ENCODE results near the gene LRGUK.
"Not testable (repeated sequence)": the region's sequence is repeated elsewhere in the genome, so short reads cannot be mapped to it uniquely, and the experiment has no call there.

LRGUK gene

GRCh38 chr7:134187893-134188292 is 60.8 kb downstream of the LRGUK start:
- DNase-seq (ENCODE audit: low spot score): no peak

GRCh38 chr7:134188311-134188710 is 61.2 kb downstream of the LRGUK start:
- DNase-seq (ENCODE audit: low spot score): no peak

DNA sequence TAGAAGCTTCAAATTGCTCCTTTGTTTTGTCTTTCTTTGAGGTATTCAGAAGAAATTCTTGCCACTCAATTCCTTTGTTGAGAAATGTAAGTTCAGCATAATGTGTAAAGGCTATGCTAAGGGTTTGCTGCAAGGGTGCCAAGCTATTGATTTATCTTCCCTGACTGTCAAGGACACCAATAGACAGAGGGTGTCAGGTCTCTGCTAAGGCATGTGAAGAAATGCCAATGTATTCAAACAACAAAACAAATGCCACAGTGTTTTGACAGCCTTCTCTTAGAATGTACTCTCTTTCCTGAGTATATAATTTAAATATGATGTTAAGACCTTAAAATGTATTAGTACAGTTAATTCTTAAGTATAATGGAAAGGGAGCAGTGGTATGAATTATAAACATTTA is 62.4 kb downstream of the LRGUK start:
- DNase-seq (ENCODE audit: low spot score): no peak

DNA sequence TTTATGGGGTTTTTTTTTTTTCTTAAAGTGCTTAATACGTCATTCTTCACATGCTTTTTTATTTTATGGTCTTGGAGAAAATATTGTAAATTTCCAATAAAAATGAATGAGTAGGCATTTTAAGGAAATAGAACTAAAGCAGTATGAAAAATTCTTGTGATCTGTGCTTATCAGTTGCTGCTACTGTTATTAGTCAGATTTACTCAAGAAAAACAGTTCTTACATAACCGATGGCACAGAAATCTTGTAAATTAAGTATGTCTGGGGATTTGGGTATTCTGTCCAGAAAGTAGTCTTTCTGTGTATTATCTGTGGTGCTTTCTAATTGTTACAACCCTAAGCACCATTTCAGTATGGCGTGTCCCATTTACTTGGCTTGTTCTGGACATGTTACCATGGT is 64.7 kb downstream of the LRGUK start:
- DNase-seq (ENCODE audit: low spot score): no peak

GRCh38 chr7:134193240-134193639 is 66.1 kb downstream of the LRGUK start:
- DNase-seq (ENCODE audit: low spot score): no peak

- DNase-seq (ENCODE audit: low spot score): no peak
Observed at GRCh38 chr7:134195252-134195651, 68.1 kb downstream of the LRGUK start.

- DNase-seq (ENCODE audit: low spot score): no peak
Observed at GRCh38 chr7:134196439-134196838, 69.3 kb downstream of the LRGUK start.

GRCh38 chr7:134197345-134197744 is 70.2 kb downstream of the LRGUK start:
- no peak for DNase-seq (ENCODE audit: low spot score)

- no peak for DNase-seq (ENCODE audit: low spot score)
Observed at GRCh38 chr7:134200970-134201369, 73.8 kb downstream of the LRGUK start.

DNA sequence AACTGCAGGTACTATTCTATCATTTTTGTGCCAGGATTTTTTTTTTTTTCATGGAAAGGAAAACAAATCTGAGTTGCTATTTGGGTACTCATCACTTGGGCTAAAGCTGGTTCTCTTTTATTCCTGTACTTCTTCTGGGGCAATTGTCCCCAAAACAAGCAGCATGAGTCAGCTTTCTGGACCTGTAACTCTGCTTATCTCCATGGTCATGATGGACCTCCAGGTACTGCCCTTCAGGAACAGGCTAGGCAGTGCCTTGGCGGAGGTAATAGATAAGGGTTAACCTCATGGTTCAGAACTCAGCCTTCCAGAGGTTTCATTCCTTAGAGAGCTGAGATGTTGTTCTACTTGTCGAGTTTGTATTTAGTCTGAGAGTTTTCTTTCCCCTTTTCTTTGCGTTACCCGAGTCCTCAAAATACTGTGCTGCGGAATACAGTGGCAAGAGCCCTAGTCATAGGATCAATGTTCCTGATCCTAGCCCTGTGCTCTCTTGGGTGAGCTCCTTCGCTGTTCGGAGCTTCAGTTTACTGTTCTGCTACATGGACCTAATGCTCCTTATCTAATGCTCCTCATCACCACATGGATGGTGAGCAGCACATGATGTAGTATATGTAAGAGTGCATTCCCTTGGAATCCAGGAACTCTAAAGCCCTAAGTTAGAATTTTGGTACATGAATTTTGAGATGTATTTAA is 74.6 kb downstream of the LRGUK start:
- DNase-seq (ENCODE audit: low spot score): no peak

DNA sequence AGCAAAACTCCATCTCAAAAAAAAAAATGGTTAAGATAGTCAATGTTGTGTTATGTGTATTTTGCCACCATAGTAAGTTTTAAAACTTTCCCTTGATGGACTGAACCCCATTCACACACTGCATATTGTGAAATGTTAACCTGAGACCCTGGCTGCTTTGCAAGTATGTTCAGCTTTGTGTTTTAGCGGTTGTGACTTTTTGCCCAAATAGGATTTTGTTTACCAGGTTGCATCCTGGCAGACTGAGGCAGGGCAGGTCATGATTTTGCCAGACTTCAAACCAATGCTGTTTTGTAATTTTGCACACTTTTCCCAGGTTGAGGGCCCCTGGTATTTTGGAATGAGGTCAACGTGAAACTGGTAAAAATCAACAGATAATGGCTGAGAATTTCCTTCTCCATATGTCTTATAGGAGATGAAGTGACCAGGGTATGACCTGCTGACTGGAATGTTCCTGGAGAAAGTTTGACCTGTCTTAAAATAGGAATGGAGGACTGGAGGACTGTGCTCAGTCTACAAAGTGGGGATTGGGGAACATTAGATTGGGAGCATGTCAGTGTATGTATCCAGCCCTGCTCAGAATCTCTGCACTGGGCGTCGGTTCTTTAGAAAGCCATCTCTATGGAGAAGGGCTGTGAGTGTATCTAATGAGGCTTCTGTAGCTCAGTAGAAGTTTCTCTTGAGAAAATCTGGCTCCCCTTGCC is 76.2 kb downstream of the LRGUK start:
- no peak for DNase-seq (ENCODE audit: low spot score)

DNA sequence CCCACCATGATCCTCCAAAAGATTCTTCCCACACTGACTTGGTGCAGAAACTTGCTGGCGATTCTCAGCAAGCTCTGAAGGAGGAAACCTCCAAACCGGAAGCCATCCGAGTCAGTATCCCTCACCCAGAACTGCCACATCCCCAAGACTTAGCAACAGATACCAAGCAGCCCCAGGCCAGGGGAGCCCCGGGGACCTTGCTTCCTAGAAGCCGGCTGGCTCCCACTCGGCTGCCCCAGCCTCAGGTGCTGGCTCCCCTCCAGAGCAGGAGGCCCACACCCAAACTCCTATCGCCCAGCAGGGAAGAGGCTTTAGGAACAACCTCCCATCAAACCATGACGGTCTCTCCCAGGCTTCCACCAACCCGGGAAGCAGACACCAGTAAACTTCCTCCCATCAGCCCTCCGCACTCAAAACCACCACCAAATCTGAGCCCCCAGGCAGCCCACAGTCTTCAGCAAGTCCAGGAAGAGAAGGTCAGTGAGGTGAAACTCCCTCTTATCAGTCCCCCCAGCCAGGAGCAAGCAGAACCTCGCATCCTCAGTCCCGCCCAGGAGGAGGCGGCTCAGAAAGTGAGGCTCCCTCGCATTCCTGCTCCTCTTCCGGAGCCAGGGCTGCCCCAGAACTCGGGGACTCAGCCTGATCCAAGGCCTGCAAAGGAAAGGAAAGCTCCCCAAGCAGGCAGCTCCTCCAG is 82.3 kb downstream of the LRGUK start:
- DNase-seq (ENCODE audit: low spot score): no peak

DNA sequence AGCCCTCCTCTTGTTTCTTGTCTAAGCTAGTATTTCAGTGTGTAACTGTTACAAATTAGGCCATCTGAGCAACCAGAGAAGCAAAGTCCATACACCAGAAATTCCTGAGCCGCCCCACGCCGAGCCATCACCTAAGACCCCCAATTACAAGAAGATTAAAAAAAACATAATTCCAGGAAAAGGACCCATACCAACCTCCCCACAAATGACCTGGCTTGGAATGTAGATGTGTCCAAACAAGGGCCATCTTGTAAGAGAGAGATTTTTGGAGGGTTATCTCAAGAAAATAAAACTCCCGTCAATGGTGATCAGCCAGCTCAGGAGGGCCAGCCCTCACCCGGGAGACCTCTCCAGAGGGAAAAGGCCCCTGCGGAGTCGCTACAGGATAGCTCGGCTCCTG is 83.1 kb downstream of the LRGUK start:
- no peak for DNase-seq (ENCODE audit: low spot score)

DNA sequence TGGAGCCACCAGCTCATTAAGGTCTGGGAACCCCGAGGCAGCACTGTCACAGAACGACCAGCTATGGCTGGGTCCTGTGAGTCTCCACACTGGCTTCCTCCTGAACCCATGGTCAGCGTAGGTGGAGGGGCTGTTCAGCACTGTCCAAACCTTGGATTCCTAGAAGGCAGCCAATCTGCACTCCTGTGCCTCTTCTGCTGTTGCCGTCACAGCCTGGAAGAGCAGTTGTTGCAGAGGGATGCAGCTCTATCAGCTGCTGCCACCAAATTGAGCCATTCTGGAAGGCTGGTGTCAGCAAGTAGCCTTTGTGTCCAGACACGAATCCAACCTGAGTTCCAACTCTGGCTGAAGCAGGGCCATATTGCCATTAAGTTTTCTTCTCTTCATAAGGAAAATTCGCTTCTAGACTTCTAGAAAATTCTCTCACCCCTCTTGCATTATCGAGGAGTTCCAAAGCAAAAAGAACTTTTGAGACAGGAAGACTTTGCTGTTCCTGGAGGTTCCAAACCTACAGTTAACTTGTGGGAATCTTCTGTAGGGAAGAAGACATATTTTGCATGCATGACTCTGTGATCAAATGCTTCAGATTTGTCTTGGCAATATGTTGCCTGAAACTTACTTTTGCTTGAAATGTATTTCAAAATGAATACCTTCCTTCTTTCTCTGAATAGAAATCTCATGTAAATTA is 84.0 kb downstream of the LRGUK start:
- DNase-seq (ENCODE audit: low spot score): no peak

DNA sequence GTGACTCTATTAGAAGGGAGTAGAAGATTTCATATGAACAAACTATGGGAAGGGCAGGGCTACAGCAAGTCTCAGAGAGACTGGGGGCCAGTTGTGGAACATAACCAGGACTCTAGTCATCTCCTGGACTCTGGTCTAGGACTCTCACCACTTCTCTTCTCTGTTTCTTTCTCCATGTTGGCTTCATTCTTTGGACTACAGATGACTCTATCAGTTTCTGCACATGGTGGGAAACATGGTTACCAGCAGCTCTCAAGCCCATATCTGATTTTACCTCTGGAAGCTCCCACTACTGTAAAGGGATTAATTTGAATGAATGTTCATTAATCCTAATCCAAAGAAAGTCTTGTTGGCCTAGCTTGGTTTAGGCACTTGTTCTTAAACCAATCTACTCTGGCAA is 84.7 kb downstream of the LRGUK start:
- DNase-seq (ENCODE audit: low spot score): no peak

DNA sequence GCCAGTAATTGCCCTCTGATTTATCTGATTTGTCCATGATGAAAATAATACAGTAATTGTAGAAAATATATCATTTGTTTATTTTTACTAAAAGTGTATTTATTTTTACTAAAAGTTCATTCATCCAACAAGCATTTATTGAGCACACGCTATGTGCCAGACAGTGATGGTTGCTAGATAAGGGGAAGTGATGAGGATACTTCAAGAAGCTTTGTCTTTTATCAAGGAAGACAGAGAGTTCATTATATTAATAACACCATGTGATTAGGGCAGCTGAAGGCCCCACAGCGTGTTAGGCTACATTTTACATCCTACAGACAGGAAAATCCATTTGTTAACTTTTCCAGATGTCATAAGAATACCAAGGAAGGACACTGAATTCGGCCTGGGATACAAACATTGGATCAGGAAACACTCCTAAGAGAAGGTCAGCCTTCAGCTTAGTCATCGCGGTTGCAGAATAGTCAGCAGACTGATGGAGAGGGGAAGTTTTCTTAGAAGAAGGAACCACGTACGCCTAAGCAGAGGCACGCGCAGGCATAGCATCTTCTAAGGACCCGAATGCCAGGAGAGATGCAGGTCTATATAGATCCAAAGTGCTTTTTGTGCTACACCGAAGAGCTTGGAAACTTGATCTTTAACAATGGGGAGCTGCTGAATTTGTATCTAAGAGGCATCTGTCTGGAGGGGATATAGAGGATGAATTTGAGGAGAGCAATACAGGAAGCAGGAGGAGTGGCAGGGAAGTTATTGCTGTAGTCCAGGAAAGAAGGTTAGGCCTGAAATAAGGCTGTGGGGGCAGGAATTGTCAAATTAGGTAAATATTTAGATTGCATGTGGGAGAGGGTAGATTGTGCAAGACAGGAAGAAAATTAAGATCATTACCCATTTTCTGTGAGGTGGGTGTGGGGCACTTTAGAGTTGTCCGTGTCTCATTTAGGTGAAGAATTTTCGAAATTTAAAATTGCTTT is 85.7 kb downstream of the LRGUK start:
- DNase-seq (ENCODE audit: low spot score): no peak

DNA sequence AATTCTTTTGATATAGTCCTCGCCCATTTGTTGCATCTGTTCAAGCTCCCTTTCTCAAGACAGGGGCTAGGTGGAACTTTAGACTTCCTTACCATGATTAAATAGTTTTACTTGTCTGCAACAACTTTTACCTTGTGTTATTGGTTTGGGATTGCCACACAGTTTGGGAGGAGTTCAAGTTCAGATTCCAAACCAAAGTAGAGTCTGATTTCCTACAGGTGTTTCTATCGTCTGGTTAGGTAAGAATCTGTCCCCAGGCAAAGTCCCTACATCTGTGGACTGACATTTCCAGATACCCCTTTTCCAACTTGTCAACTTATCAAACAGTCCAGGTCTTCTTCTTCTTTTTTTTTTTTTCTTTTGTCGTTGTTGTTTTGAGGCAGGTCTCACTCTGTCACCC is 93.1 kb downstream of the LRGUK start:
- DNase-seq (ENCODE audit: low spot score): no peak

DNA sequence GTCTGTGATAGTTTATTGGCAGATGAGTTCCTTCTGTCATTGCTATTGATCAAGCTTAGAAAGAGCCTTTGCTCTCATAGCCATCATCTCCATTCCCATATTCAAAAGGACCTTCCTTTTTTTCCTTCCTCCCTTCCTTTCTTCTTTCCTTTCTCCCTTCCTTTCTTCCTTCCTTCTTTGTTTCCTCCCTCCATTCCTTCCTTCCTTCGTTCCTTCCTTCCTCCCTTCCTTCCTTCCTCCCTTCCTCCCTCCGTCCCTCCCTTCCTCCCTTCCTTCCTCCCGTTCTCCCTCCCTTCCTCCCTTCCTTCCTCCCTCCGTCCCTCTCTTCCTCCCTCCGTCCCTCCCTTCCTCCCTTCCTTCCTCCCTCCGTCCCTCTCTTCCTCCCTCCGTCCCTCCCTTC is 104.2 kb downstream of the LRGUK start:
- not testable (repeated sequence) for DNase-seq (ENCODE audit: low spot score)

- DNase-seq (ENCODE audit: low spot score): no peak
Observed at GRCh38 chr7:134234216-134234615, 107.1 kb downstream of the LRGUK start.

DNA sequence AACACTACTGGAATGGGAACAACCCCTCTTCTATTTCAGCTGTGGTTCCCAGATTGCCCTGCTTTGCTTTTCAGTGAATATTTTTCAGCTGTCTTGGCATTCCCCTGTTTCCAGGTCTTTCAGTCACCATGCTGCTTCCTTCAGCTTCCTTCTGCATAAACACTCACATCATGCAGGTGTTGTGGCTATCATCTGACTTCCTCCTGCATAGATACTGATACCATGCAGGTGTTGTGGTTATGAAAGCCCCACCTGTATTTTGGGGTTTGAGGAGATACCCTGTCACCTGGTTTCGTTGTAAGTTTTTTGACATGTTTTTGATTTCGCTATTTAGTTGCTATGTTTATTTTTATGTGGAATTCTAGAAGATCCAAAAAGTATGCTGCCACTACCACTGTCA is 118.1 kb downstream of the LRGUK start:
- DNase-seq (ENCODE audit: low spot score): no peak

GRCh38 chr7:134246347-134246746 is 119.2 kb downstream of the LRGUK start:
- DNase-seq (ENCODE audit: low spot score): no peak

- no peak for DNase-seq (ENCODE audit: low spot score)
Observed at GRCh38 chr7:134246761-134247160, 119.6 kb downstream of the LRGUK start.
